Liver (tissue), 9 donors: ENCODE measurements around the gene ALDH1B1. TPM values are rescaled to one million over a fixed set of nuclear protein-coding genes. Genes with fewer than 3 reads are reported as not detected.
A peak's percentile ranks its signal among the peaks of the same experiment; 100 is the strongest.

Experiments
- DNase-seq: peaks from one replicate; pipeline ENCODE4 v3.0.0-alpha.2; 2017; ENCODE audit warnings: low spot score
- H3K27ac ChIP-seq, 2 donors: one replicate each; pipeline ENCODE4 v1.7.0; 2013; ENCODE audit warnings: inconsistent platforms in 2 of 2, low read length in 2 of 2, control low read depth in 1 of 2, low read depth in 1 of 2, mild to moderate bottlenecking in 1 of 2
- H3K27me3 ChIP-seq, 4 donors: one replicate each; pipeline versions ENCODE4 v1.6.1 to v1.7.0; 2013; ENCODE audit warnings: low read length in 3 of 4, inconsistent platforms in 1 of 4, mild to moderate bottlenecking in 1 of 4, moderate library complexity in 1 of 4; ENCODE audit not compliant: control insufficient read depth in 4 of 4, insufficient read depth in 4 of 4
- H3K36me3 ChIP-seq, 4 donors: one replicate each; pipeline versions ENCODE4 v1.6.1 to v1.7.0; 2013; ENCODE audit warnings: low read length in 3 of 4, mild to moderate bottlenecking in 3 of 4, low read depth in 1 of 4, moderate library complexity in 1 of 4; ENCODE audit not compliant: control insufficient read depth in 4 of 4, insufficient read depth in 3 of 4
- H3K4me1 ChIP-seq, 4 donors: one replicate each; pipeline versions ENCODE4 v1.6.1 to v1.7.0; 2013; ENCODE audit warnings: low read length in 3 of 4, mild to moderate bottlenecking in 3 of 4, moderate library complexity in 1 of 4; ENCODE audit not compliant: control insufficient read depth in 4 of 4, insufficient read depth in 4 of 4
- H3K4me3 ChIP-seq, 3 donors: one replicate each; pipeline versions ENCODE4 v1.6.1 to v1.7.0; 2013; ENCODE audit warnings: low read length in 3 of 3, control low read depth in 1 of 3, low read depth in 1 of 3, mild to moderate bottlenecking in 1 of 3
- H3K9ac ChIP-seq, 2 donors: one replicate each; pipeline ENCODE4 v1.7.0; 2013; ENCODE audit warnings: low read length in 2 of 2, mild to moderate bottlenecking in 2 of 2, moderate library complexity in 2 of 2, control low read depth in 1 of 2, low read depth in 1 of 2
- H3K9me3 ChIP-seq, 4 donors: one replicate each; pipeline versions ENCODE4 v1.6.1 to v1.7.0; 2013; ENCODE audit warnings: low read length in 3 of 4; ENCODE audit not compliant: control insufficient read depth in 4 of 4
- CTCF ChIP-seq: fragments of 150-350 bp; IDR thresholded peaks from 2 replicates; pipeline ENCODE4 v1.5.1; 2017; ENCODE audit warnings: improper control_type of control experiment, low read depth, low read length; ENCODE audit not compliant: missing input control
- EGR1 ChIP-seq, 2 donors: IDR thresholded peaks; 2 replicates each; pipeline ENCODE4 v1.6.1; 2016 to 2018; ENCODE audit warnings: antibody characterized with exemption in 2 of 2, low read depth in 2 of 2
- FOXA1 ChIP-seq: IDR thresholded peaks from 2 replicates; pipeline ENCODE4 v1.6.1; 2016; ENCODE audit warnings: antibody characterized with exemption
- FOXA2 ChIP-seq: IDR thresholded peaks from 2 replicates; pipeline ENCODE4 v1.6.1; 2016; ENCODE audit warnings: antibody characterized with exemption
- HNF4A ChIP-seq, 2 donors: conservative IDR thresholded peaks; 2 replicates each; pipeline ENCODE4 v1.6.1; 2016; ENCODE audit warnings: antibody characterized with exemption in 2 of 2, mild to moderate bottlenecking in 2 of 2
- HNF4G ChIP-seq: IDR thresholded peaks from 2 replicates; pipeline ENCODE4 v1.6.1; 2016; ENCODE audit warnings: antibody characterized with exemption
- JUND ChIP-seq, 2 donors: IDR thresholded peaks; 2 replicates each; pipeline ENCODE4 v1.6.1; 2016; ENCODE audit warnings: antibody characterized with exemption in 2 of 2
- REST ChIP-seq: IDR thresholded peaks from 2 replicates; pipeline ENCODE4 v1.6.1; 2016; ENCODE audit warnings: antibody characterized with exemption, mild to moderate bottlenecking
- RXRA ChIP-seq, 2 donors: IDR thresholded peaks; 2 replicates each; pipeline ENCODE4 v1.6.1; 2017 to 2018; ENCODE audit warnings: antibody characterized with exemption in 2 of 2, mild to moderate bottlenecking in 1 of 2
- TAF1 ChIP-seq: conservative IDR thresholded peaks from 2 replicates; pipeline ENCODE4 v1.6.1; 2016; ENCODE audit warnings: antibody characterized with exemption, mild to moderate bottlenecking
- YY1 ChIP-seq: IDR thresholded peaks from 2 replicates; pipeline ENCODE4 v1.6.1; 2016; ENCODE audit warnings: antibody characterized with exemption, mild to moderate bottlenecking
- ZBTB33 ChIP-seq: IDR thresholded peaks from 2 replicates; pipeline ENCODE4 v1.6.1; 2016; ENCODE audit warnings: antibody characterized with exemption
- WGBS: extraction: QIAGEN DNeasy Blood & Tissue Kit; methylation state at CpG from one replicate; pipeline ENCODE4 v1.1.7; 2013; 5-methylcytosine and 5-hydroxymethylcytosine counted together
- polyA plus RNA-seq, 2 donors: library from polyadenylated mRNA; stranded (reverse) in 1 of 2; unstranded in 1 of 2; fragments of 200-250 nt in 1 of 2; fragments of >200 nt in 1 of 2; fragmentation: Nextera tagmentation in 1 of 2; extraction: Ambion mirVana in 1 of 2; gene quantifications; one replicate each; pipeline versions ENCODE4 v1.2.1 to v1.2.3, GENCODE V29; 2013 to 2015
- total RNA-seq, 2 donors: library from RNA; depleted of rRNA; stranded (reverse); fragments of >200 nt; gene quantifications; one replicate each; pipeline ENCODE4 v1.2.3, GENCODE V29; 2014
- TF ChIP-seq, protein P1 (sequence below): IDR thresholded peaks from 2 replicates; pipeline ENCODE4 v1.6.1; 2016; ENCODE audit warnings: antibody characterized with exemption
- donor health status: healthy.
- donor health status: healthy.
- donor health status: healthy.
- donor health status: healthy.
- donor health status: healthy.

Gene ALDH1B1
- total and polyA plus RNA-seq, 4 donors, result 18.9 to 73.9 (median 52.6) TPM

- no peak overlapping the region for H3K4me3 ChIP-seq
- H3K4me1 ChIP-seq, result peaks cover 12 to 80% (median 73%) of the 10 kb centered on the region in 4 donors
- DNase-seq, result no peak
- H3K9me3 ChIP-seq, result peaks cover 2 to 9% (median 3%) of the 10 kb centered on the region in 4 donors
- H3K9ac ChIP-seq, result no peak overlapping the region
- WGBS, result 15% methylated on average over 4 of the region's 4 CpGs
- no peak for TF ChIP-seq JUND (IDR thresholded peaks at IDR 0.05)
- no peak for TF ChIP-seq CTCF
- TF ChIP-seq RXRA (IDR thresholded peaks at IDR 0.05), result no peak
- no peak for TF ChIP-seq TAF1
- TF ChIP-seq ZBTB33, result no peak
- peak in 1 of 2 donors; percentile 36 for TF ChIP-seq HNF4A (conservative IDR thresholded peaks at IDR 0.05)
- TF ChIP-seq HNF4G, result no peak
- H3K27ac ChIP-seq, result peak overlapping the region; percentile 66 to 80
- H3K27me3 ChIP-seq, result no peaks in the 10 kb centered on the region
- H3K36me3 ChIP-seq, result no peaks in the 10 kb centered on the region
These were observed 3.2 kb upstream of the ALDH1B1 start for GRCh38 chr9:38389313-38389712.

GRCh38 chr9:38390442-38390841 is 2.1 kb upstream of the ALDH1B1 start:
- Histone ChIP-seq H3K36me3 (peaks cover 0 to 2% (median 0%) of the 10 kb centered on the region in 4 donors), H3K4me1 (peaks cover 12 to 85% (median 76%) of the 10 kb centered on the region in 4 donors), H3K9me3 (no peaks in the 10 kb centered on the region), H3K4me3 (no peak overlapping the region), H3K27ac (no peak overlapping the region), H3K27me3 (no peaks in the 10 kb centered on the region), H3K9ac (no peak overlapping the region)
- WGBS, result 41% methylated on average over 1 of the region's 1 CpG
- no peak for DNase-seq
- TF ChIP-seq CTCF, result no peak
- TF ChIP-seq, protein P1, sequence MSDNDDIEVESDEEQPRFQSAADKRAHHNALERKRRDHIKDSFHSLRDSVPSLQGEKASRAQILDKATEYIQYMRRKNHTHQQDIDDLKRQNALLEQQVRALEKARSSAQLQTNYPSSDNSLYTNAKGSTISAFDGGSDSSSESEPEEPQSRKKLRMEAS, result no peak
- TF ChIP-seq FOXA2, result no peak
- TF ChIP-seq REST, result no peak
- no peak for TF ChIP-seq YY1
- TF ChIP-seq ZBTB33, result no peak
- TF ChIP-seq FOXA1, result no peak
- no peak for TF ChIP-seq HNF4A (conservative IDR thresholded peaks at IDR 0.05)
- TF ChIP-seq EGR1 (IDR thresholded peaks at IDR 0.05; ENCODE audit: low read depth in 2 of 2), result no peak
- TF ChIP-seq JUND (IDR thresholded peaks at IDR 0.05), result no peak
